ENCODE results near the gene LDLR.
A peak's percentile ranks its signal among the peaks of the same experiment; 100 is the strongest.

Gene LDLR

DNA sequence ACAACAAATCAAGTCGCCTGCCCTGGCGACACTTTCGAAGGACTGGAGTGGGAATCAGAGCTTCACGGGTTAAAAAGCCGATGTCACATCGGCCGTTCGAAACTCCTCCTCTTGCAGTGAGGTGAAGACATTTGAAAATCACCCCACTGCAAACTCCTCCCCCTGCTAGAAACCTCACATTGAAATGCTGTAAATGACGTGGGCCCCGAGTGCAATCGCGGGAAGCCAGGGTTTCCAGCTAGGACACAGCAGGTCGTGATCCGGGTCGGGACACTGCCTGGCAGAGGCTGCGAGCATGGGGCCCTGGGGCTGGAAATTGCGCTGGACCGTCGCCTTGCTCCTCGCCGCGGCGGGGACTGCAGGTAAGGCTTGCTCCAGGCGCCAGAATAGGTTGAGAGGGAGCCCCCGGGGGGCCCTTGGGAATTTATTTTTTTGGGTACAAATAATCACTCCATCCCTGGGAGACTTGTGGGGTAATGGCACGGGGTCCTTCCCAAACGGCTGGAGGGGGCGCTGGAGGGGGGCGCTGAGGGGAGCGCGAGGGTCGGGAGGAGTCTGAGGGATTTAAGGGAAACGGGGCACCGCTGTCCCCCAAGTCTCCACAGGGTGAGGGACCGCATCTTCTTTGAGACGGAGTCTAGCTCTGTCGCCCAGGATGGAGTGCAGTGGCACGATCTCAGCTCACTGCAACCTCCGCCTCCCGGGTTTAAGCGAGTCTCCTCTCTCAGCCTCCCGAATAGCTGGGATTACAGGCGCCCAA, at the start of gene LDLR:
Gene LDLR (plus strand): TSS at position 210 of the 760 bp plus-strand sequence. CDS start 86 bp downstream, at position 296.
- DNase-seq, result peak; percentile 94

DNA sequence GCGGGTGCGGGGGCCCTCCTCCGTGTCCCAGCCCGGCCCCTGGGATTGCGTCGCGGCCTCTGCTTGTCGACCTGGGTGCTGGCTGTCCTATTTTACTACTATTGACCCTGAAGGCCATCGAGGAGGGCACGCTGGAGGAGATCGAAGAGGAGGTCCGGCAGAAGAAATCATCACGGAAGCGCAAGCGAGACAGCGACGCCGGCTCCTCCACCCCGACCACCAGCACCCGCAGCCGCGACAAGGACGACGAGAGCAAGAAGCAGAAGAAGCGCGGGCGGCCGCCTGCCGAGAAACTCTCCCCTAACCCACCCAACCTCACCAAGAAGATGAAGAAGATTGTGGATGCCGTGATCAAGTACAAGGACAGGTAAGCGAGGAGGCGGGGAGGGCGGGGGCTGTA, 48.1 kb upstream of the LDLR start:
- no peak for DNase-seq

DNA sequence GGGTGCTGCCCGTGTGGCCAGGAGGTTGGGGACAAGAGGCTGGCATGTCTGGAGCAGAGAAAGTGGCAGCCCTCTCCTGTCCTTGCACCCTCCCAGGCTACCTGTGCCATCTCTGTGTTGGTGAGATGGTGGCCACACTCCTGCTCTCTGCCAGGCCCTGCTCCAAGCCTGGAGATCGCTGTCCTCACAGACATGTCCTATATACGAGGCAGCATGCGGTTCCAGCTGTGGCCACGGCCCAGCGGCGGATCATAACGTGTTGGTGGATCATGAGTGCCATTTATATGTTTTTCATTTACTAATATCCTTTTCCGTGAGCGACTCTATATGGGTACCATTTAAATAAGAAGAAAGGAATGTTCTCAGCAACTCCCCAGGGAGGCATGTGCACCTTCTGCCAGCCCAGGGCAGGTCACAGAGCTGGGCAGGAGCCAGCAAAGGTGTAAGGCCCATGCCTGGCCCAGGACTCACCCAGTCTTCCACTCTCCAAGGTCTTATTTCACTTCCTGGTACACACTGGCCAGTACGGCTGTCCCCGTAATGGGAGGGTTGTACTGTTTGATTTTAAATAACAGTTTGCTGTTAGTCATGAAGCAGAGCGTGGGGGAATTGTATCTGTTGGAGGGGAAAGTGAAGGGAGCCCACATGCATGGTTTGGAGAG, 47.2 kb upstream of the LDLR start:
- no peak for DNase-seq

DNA sequence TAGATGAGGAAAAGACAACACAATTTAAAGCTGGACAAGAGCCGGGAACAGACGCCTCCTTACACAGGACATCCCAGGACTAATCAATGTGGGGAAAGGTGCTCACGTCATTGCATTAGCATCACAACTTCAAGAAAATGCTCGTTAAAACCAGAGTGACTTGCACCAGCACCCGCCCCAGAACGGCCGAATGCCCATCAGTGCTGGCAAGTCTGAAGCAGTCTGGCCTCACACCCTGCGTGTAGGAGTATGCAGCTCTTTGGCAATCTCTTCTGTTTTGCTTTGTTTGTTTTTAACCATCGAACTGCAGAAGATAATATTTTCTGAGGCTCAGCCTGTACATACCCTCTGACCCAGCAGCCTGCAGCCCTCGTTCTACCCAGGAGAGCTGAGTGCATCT, 44.8 kb upstream of the LDLR start:
- DNase-seq, result no peak

DNA sequence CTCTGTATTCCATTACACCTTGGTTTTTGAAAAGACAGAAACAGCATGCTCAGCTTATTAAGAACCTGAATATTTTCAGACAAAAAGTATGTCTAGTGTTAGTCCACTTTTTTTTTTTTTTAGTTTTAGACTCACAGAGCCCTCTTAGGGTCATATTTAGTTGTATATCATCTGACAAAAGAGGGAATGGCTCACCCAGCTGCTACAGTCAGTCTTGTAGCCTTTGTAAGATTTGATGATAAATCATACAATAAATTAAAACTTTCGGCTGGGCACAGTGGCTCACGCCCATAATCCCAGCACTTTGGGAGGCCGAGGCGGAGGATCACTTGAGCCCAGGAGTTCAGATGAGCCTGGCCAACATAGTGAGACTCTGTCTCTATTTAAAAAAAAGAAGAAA, 43.7 kb upstream of the LDLR start:
- no peak for DNase-seq

DNA sequence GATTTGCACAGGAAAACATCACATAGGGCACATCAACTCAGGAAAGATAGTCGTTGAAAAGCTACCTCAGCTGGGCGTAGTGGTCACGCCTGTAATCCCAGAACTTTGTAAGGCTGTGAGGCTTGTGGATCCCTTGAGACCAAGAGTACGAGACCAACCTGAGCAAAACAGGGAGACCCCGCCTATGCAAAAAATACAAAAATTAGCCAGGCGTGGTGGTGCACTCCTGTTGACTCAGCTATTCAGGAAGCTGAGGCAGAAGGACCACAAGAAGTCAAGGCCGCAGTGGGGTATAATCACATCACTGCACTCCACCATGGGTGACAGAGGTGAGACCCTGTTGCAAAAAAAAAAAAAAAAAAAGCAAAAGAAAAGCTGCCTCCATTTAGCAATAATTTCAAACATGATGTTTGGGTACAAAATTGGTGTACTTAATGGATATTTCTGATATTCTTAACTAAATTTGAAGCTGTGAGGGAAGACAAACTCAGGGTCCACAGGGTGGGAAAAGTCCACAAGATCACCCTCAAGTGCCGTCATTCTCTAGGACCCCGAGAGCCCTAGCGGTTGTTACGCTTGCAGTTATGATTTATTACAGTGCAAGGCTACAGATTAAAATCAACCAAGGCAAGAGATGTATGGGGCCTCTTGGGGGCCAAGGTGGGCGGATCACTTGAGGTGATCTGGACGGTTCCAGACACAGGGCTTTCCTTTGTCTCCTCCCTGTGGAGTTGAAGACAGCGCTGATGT, 42.5 kb upstream of the LDLR start:
- no peak for DNase-seq

DNA sequence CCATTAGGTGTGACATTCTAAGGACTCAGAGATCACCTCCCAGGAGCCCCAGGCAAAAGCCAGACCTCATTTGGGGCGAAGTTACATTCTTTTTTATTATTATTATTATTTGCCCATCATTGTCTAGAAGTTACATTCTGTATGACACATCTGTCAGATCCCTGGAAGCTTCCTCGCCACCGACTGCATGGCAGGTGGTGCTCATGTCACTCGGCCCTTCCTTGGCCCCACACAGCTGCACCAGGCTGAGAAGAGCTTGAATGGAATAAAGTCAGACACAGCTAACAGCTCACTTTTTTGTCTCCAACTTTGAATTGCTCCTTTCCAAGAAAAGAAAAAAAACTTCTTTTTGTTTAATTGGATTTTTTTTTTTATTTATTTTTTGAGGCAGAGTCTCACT, 41.4 kb upstream of the LDLR start:
- DNase-seq, result no peak

DNA sequence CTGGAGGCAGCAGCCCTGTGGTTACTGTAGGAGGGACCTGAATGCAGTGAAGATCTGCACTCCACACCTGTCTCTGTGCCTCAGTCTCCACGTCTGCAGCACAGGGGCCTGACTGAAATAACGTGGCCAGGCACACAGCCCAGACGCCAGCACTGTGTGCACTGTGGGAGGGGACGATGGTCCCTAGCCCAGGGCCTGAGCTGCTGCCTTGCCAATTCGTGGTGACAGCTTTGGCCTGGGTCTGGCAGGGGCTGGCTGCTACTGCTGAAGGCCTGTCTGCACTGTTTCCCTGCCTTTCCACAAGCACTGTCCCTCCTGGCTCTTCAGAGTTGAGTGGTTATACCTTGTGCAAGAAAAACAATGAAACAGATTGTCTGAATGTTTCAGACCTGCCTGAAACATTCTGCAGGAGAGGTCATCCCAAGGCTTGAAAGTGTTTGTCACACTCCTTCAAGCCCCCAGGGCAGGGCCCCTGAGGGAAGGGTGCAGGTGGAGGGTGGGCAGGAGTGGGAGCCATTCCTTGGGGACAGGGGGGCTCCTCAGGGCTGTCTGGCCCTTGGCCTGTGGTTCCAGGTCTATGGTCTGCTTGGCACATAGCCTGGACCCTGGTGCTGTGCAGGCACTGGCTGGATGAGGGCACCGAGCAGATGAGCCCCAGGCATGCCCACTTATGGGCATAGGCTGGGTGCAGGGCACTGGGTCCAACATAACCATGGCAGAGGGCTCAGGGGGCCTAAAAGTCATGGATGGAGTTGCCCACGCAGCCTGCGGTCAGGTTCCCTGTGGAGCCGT, 38.7 kb upstream of the LDLR start:
- DNase-seq, result no peak

DNA sequence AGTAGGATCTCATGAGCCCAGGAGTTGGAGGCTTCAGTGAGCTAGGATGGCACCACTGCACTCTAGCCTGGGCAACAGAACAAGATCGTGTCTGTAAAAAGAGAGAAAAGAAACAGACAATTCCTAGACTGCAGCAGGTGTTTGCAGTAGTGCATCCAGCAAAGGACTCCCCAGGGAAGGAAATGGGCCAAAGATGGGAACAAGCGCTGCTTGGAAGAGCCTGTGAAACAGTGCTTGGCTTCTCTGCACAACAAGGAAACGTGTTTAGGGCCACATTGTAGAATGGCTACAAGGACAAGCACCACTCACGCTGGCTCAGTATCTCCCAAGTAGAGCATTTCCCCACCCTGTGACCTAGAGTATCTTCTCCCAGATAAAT, 35.5 kb upstream of the LDLR start:
- DNase-seq, result no peak

DNA sequence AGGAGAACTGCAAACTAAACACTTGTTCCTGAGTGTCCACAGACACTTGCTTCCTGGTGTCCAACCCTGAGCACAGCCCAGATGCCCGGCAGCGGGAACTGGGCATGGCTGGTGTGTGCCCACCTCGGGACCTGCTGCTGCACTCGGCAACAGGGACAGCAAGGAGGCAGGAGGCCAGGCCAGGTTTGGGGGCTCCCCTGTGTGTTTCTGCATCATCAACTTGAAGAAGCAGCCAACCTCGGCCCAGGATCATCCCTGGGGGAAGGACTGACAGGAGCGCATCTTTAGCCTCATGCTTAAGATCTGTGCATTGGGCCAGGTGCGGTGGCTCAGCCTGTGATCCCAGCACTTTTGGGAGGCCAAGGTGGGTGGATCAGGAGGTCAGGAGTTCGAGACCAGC, 35.1 kb upstream of the LDLR start:
- no peak for DNase-seq

DNA sequence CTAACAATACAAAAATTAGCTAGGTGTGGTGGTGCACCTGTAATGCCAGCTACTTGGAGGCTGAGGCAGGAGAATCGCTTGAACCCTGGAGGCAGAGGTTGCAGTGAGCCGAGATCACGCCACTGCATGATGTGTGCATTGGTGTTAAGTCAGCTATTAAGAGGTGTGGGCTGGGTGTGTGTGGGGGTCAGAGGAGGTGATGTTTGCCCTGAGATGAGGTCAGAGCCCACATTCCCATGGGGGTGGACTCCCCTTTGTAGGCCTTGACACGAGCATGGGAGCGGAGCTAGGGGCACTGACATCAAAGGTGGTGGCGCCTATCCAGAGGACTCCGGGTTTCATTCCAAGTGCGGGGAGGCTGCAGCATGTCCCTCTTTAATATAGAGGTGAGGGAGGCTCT, 34.6 kb upstream of the LDLR start:
- no peak for DNase-seq

DNA sequence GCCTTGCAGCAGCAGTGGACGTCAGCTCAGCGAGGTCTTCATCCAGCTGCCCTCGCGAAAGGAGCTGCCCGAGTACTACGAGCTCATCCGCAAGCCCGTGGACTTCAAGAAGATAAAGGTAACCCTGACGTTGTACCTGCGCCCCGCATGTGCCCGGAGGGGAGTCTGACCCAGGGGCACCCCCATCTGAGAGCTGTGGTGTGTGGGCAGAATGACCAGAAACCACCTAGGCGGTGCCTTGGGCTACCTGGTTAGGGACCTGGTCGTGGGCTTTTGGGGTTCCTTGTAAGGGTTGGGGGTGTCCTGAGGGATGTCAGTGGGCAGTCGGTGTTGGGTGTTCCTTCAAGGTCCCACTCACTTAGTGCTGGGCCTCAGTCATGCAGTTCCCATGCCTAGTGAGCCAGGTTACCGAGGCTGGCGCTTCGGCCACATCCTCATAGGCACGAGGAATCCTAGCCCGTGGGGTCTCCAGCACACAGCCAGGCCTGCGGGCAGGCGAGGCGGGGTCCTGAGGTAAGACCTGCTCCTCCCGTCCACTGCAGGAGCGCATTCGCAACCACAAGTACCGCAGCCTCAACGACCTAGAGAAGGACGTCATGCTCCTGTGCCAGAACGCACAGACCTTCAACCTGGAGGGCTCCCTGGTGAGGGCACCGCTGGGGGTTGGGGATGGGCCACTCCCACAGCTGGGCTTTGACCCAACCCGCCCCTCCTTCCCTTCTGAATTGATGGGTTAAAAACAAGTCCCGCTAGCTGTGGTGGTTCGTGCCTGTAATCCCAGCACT, 30.8 kb upstream of the LDLR start:
- no peak for DNase-seq

DNA sequence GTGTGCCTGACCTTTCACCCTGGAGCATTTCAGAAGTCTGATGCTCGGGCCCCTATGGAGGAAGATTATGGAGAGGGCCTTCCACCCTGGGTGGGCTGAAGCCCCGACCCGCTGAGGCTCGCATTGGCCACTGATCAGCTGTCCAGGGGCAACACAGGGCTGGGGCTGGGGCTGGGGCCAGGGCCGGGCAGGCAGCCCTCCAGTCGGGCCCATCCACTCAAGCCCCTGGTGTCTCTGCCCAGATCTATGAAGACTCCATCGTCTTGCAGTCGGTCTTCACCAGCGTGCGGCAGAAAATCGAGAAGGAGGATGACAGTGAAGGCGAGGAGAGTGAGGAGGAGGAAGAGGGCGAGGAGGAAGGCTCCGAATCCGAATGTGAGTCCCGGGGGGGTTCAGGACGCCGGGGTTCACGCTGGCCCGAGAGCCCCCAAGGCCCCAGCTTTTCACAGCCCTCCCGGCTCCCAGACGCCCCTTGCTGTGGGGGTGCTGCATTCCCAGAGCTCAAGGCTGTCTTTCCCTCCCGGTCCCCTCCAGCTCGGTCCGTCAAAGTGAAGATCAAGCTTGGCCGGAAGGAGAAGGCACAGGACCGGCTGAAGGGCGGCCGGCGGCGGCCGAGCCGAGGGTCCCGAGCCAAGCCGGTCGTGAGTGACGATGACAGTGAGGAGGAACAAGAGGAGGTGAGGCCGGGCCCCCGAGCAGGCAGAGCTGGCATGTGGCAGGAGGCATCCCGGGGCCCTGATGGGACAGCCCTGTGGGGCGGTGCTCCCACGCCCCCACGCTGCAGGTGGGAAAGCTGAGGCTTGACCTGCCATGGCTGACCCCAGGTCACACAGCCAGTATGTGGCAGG, 29.5 kb upstream of the LDLR start:
- DNase-seq, result no peak

DNA sequence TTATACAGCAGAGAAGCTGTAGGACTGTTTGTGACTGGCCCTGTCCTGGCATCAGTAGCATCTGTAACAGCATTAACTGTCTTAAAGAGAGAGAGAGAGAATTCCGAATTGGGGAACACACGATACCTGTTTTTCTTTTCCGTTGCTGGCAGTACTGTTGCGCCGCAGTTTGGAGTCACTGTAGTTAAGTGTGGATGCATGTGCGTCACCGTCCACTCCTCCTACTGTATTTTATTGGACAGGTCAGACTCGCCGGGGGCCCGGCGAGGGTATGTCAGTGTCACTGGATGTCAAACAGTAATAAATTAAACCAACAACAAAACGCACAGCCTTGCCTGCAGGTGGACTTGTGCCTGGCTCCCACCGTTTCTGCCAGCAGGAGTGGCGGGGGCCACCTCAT, 27.3 kb upstream of the LDLR start:
- DNase-seq, result no peak

DNA sequence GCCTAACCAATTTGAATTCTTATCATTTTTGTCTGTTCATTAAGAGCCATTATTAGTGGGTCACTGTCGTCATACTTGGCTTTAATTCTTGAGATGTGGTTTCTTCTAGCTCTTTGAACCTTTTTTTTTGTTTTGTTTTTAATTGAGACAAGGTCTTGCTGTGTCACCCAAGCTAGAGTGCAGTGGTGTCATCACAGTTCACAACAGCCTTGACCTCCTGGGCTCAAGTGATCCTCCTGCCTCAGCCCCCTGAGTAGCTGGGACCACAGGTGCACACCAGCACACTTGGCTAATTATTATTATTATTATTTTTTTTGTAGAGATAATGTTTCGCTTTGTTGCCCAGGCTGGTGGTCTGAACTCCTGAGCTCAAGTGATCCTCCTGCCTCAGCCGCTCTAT, 25.8 kb upstream of the LDLR start:
- DNase-seq, result no peak

DNA sequence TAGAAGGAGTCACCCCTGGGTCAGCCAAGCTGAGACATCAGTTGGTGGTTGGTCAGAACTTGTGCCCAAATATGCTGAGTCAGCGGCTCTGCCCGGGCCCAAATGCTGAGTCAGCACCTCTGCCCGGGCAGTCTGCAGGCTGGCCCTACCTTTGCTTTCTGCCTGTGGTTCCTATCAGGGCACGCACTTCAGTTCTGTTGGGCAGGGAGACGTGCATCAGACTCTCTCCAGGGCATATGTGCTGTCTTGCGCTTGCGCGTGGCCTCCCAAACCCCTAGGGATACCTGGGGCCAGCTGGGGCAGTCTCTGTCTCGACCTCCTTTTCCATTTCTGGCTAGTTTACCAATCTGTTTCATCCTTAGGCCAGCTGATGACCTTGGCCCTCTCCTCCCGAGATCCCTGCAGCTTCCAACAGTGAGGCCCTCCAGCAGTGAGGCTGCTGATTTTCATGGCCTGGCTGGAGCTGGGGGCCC, 24.4 kb upstream of the LDLR start:
- DNase-seq, result no peak

DNA sequence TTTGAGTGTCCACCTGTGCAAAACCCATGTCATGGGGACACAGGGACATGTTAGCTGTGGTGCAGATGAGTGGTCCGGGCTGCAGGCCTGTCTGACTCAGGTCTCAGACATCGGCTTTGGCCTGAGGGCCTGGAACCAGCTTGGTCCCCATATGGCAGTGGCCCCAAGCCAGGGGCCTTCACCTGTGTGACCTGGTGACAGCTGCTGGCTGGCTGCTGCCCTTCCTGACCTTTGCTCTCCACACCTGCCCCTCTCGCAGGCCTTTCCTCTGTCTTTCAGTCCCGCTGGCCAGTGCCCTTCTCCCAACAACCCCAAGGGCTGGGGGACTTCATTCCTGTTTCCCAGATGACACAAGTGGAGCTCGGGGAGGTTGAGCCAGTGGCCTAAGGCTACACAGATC, 22.9 kb upstream of the LDLR start:
- DNase-seq, result no peak

DNA sequence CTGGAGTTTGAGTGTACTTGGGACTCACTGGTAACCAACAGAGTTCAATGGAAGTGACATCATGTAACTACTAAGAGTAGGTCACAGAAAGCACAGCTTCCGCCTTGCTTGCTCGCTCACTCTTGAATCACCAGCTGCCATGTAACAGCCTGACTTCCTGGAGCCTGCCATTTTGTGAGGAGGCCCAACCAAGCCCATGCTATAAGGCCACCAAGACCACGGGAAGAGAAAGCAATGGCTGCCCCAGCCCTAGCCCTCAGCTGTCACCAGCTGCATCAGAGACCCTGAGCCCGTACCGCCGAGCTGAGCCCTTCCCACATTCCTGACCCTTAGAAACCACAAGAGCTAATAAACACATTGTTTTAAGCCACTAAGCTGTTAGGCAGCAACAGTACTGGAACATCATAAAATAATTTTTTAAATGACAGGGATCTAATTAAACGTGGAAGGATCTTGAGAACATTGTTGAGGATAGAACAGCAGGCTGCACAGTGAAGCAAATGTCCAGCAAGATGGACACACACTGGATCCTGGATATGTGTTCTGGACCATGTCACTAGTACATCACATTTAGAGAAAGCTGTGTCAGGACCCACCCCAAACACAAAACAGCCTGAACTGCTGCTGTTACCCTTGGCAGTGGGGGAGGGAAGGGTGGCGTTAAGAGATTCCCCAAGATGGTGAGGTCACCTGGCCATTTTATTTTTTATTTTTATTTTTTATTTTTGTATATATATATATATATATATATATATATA, 21.7 kb upstream of the LDLR start:
- no peak for DNase-seq

DNA sequence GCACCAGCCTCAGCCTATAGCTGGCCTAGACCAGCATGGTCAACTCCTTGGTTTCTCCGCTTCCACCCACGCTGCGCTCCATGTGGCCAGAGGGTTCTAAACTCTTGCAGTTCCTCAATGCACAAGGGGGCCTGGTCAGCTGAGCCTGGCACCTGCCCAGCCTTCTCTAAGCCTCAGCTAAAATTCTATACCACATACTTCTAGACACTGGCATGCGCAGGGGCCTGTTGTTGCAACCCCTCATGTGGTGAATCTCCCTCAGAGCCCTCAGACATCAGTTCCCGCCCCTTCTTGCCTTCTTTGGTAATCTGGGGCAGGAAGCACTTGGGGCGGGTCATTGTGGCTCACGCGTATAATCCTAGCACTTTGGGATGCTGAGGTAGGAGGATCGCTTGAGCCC, 19.7 kb upstream of the LDLR start:
- no peak for DNase-seq

DNA sequence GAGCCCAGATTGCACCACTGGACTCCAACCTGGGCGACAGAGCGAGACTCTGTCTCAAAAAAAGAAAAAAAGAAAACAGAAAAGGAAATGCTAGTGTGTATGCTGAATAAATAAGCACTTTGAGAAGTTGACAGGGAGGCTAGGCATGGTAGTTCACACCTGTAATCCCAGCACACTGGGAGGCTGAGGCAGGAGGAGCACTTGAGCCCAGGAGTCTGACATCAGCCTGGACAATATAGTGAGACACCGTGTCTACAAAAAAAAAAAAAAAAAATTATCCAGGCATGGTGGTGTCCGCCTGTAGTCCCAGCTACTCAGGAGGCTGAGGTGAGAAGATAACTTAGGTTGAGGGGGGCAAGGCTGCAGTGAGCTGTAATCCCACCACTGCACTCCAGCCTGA, 19.1 kb upstream of the LDLR start:
- no peak for DNase-seq

DNA sequence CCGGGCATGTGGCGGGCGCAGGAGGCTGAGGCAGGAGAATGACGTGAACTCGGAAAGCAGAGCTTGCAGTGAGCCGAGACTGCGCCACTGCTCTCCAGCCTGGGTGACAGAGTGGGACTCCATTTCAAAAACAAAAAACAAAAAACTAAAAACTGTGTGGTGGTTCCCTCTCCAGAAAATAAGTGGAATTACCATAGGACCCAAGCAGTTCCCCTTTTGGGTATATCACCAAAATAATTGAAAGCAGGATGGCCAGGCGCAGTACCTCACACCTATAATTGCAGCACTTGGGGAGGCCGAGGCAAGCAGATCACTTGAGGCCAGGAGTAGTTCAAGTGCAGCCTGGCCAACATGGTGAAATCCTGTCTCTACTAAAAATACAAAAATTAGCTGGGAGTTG, 15.7 kb upstream of the LDLR start:
- DNase-seq, result no peak
